ENCODE measurements around the gene PFDN5.
"Not testable (repeated sequence)": the region's sequence is repeated elsewhere in the genome, so short reads cannot be mapped to it uniquely, and the experiment has no call there.

The PFDN5 gene

DNA sequence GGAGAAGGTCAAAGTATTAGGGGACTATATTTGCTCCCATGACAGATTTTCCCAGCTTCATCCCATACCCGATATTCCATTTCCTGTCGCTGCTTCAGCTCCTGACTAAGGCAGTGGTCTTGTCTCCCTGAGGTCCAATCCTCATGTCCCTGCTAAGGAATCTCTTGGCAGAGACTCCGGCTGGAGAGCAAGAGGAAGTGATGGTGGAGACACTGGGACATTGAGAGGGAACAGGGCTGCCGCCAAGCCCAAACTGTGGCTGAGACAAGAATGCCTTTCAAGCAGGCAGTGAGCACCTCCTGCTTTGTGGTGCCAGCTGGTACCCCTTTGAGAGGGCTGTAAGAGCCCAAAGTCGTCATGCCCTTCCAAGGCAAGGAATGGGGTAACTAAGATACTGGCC lies 35.3 kb downstream of the PFDN5 start:
- no peak for DNase-seq

DNA sequence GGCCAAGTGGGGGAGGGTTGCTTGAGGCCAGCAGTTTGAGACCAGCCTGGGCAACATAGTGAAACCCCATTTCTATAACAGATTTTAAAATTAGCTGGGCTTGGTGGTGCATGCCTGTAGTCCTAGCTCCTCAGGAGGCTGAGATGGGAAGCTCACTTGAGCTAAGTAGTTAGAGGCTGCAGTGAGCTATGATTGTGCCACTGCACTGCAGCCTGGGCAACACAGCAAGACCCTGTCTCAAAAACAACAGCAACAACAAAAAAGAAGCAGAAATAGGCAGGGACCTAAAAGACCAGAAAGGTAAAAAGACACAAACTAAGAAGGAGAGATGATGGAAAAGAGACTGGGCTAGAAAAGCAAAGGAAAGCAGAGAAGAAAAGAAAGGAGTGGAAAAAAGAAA lies 37.0 kb downstream of the PFDN5 start:
- DNase-seq: not testable (repeated sequence)

DNA sequence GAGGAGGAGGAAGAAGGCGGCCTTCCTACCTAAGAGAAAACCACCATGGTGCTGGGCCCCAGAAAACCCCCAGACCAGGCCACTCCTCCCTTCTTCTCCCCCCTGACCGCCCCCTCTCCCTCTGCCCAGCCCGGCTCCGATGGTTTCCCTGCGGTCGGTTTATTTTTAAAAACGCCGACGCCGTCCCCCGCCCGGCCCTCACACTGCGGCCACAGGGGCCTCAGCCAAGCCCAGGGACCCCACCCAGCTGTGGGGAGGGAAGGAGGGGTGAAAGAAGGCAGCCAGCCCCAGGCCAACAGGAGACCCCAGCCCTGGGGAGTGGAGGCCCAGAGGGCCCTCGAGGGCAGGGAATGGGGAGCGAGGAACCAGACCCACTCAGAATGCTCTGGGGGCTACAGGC lies 37.4 kb downstream of the PFDN5 start:
- DNase-seq: no peak

DNA sequence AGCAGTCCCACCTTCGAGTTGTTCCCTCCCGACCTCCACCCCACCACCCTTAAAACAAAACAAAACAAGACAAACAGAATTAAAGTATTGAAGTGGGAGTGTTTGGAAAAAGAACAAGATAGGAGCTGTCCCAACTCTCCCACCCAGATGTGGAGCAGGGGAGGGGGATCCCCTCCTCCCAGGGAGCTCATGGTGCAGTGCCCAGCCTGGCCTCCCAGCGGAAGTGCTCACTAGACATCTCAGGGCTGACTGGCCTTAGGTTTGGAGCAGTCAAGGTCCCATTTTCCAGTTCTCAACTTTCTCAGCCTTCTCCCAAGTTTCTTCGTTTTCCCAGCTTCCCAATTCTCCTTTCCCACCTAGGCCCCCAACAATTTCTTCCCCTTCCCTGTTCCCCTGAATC lies 37.9 kb downstream of the PFDN5 start:
- DNase-seq: no peak

DNA sequence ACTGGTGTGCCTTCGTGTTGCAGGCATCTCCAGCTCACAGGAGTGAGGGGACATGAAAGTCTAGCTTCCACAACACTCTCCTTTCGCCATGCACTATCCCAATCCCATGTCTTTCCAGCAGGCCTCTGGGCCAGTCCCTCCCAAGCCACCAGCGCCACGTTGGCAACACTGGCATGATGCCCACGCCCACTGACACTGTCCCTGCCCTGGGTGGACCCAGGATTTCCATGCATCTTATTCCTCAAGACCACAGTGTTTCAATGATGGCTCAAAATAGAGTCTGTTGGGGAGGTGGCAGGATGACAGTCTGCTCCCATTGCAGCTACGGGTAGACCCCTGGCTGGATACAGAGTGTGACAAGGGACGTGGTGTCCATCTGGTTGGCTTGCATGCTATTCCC lies 38.5 kb downstream of the PFDN5 start:
- no peak for DNase-seq

DNA sequence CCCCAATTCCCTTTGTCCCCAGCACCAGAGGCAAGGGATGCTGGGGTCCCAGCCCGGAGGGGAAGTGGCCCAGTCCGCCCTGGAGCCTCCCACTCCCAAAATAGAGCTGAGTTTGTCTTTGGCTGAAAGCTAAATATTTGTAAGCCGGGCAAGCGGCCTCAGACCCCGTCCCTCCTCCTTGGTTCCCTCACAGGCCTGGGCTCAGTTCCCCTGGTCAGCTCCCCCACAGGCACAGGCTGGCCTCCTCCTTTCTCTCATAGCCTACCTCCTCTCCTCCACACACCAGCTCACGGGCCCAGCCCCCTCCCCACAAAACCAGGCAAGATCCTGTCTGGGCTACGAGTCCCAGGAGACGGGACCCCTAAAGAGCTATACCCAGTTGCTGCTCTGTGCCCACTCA lies 39.5 kb downstream of the PFDN5 start:
- DNase-seq: no peak

DNA sequence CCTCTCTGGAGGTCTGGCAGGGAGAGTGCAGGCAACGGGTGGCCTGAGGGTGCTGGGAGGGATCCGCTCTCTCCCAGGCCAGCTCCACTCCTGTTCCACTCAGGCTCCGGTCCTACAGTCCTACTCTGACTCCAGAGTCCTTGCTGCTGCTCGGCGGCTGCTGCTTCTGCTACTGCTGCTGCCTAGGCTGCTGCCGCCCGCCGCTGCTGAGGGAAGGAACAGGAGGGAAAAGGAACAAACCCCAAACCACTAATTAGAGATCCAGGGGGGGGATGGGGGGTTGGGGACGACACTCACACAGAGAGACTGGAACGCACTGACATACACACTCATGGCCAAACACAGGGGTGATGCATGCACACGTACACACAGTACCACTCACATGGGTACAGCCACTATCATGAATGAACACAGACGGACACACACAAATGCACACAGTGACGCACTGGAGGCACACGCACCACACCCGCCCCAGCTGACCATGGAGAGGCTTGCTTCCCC lies 40.9 kb downstream of the PFDN5 start, which contains the start of gene SP7:
Gene SP7 (minus strand): TSS at position 174 of the 501 bp plus-strand sequence. CDS start 708 bp downstream, outside the sequence.
- DNase-seq: no peak

DNA sequence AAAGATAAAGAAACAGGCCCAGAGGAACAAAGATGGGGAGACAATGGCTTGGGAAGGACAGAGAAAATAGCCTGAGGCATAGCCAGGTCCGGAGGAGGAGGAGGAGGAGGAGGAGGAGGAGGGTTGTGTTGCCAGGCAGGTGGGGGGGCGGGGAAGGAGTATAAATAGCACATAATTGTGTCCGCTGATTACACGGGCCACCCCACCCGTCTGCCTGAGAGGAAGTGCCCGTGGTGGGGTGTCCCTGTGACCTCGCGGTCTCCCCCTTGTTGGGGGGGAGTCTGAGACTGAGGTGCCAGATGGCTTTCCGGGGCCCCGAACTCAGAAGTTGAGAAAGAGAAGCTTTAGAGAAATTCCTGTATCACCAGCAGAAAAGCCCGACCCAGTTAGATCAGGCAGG lies 42.7 kb downstream of the PFDN5 start:
- DNase-seq: no peak

DNA sequence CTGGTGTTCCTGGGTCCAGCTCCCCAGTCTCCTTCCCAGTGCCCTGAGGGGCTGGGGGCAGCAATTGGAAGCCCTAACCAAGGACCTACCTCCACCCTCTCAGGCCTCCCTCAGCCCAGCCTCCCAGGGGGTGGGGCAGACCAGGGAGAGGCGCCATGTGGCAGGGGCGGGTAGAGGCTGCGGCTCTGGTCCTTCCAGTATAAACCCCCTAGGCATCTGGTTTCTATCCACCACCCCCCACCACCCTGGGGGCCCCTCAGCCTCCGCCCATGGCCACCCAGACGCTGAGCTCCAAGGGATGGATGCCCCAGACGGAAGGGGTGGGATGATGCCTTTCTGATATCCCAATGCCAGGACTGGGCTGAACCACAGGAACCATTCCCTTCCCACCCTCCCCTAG lies 43.6 kb downstream of the PFDN5 start:
- DNase-seq: no peak

DNA sequence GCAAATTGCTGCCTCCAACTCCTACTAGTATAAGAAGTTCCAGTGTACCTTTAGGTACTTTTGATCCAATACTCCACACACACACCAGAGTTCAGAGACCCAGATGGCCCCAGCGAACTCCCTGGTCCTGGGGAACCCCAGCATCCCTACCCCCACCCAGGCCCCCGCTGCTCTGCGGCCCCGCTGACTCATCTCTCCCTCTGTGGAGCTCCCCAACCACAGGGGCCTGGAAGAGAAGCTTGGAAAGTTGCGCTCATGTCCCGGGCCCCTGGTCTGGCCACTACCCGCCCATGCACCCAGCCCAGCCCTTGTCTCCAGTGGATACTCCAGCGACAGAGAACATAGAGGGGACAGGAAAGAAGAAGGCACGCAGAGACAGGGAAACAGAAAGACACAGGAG lies 45.1 kb downstream of the PFDN5 start:
- no peak for DNase-seq

DNA sequence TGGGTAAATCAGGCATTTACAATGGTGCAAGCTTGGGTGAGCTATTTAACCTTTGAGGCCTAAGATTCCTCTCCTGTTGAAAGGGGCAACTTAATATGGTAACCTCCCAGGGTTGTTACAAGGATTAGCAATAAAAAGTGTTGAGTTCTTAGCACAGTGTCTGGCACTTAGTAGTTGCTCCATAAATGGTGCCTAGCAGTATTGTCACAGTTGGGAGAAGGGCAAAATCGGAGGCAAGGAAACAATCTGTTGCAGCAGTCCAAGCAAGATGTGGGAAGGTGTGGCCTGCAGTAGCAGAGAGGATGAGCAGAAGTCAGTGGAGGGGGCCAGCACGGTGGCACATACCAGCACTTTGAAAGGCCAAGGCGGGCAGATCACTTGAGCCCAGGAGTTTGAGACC lies 48.1 kb downstream of the PFDN5 start:
- no peak for DNase-seq

DNA sequence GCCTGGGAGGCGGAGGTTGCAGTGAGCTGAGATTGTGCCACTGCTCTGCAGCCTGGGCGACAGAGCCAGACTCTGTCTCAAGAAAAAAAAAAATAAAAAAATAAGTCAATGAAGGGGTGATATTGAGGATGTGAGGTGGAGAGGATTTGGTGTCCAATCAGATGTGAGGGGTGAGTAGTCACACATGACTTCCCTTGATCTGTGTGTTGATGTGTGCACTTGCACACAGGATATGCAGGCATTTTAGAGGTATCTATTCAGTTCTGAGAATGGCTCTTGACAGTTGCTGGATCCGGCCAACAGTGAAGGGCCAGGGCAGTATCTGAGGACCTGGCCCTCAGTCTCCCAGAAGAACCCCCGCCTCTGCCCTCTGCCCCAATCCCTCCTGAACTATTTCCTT lies 48.6 kb downstream of the PFDN5 start:
- no peak for DNase-seq

DNA sequence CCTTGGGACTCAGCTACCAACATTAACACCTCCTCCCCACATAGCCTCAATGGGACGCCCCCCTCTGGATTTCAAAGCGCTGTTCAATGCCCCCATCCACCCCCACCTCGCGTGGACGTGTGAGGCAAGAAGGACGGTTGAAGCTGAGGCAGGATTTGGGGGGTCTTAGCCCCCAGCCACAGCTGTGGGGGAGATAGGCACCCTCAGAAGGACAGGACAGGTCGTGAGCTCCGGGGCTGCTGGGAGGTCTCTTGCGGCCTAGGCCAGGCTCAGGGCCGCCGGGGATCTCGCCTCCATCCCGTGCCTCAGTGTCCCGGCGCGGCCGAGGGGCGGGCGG lies 49.1 kb downstream of the PFDN5 start:
- DNase-seq: no peak

DNA sequence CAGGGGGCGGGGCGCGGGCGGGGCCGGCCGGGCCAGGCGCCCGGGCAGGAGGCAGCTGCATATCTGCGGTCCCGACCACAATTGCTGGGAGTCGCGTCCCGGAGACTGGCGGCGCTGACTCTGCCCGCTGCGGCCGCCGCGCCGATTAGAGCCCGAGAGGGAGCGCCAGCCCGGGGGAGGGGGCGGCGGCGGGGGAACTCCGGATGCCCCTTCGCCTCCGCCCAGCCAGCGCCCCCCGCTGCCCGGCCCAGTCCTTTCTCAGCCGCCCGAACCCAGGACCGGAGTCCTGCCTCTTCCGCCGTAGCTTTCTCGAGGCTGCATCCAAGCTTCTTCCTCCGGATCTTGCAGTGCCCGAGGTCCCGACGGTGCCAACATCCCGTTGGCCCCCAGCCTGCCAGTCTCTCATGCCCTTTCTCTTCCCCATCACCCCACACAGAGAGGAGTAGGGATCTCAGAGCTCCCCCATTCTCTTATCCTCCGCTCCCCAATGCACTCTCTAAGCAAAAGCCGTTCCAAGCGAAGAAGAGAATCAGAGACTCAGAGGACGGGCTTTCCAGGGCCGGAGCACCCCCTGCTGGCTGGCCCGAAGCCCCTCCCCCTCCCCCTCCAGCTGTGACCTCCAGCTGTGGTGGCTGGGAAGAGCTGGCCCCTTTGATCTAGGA lies 49.6 kb downstream of the PFDN5 start:
- peak; percentile 50 for DNase-seq

DNA sequence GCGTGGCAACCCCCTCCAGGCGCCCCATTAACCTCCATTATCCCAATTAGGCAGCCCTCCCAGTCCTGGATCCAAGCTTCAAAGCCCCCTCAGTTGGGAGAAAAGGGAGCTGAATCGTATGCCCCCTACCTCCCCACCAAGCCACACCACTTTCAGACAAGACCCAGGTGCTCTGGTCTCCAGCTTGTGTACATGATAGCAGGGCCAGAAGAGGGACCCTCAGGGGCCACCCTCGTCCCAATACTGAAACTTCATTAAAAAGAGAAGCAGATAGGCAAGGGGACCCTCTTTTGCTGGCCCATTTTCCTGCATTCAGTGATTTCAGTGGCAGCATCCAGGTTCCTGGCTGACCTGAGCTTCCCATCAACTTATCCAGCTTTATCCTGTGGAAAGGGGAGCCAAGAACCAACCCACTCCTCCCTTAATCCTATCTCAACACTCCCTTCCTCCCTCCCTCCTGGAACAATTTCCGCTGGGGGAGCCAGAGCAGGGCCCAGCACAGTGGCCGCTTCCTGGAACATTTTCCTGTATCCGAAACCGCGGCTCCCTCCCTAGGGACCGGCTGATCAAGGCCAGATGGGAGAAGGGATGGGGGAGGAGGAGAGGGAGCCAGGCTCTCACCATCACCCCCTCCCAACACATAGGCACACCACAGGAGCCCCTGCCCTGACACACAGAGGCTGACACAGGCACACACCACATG lies 50.3 kb downstream of the PFDN5 start:
- DNase-seq: no peak

DNA sequence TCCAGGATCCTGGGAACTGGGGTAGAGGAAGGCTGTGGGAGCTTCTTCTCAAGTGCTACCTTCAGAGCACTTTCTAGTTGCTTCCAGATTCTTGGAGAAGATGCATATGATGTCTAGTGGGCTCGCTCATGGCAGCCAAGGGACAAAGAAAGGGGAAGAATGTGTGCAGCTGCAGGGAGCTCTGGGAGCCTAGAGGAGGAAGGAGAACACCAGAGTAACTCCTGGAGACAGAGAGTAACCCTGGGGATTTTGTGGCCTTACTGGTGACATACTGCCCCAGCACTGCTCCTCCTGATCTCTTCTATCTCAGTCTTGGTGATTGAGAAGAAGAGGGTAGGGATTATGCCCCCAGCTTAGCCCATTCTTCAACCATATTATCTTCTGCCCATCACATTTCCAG lies 51.1 kb downstream of the PFDN5 start:
- no peak for DNase-seq

DNA sequence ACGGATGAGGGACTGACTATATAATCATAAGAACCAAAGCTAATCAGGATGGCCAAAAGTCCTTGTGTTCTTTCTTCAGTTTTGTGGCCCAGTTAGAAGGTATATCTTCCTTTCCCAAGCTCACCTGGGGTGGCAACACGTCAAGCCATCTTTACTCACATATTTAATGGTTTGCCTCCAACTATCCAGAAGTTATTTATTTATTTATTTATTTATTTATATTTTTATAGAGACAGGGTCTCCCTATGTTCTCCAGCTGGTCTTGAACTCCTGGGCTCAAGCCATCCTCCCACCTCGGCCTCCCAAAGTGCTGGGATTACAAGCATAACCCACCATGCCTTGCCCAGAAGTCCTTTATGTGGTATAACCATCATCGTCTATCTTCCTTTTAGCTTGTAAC lies 52.6 kb downstream of the PFDN5 start:
- DNase-seq: no peak

Measured in activated CD4-positive, alpha-beta T cell treated with anti-CD3 and anti-CD28 coated beads for 1 hour (primary cell).